Liver (tissue), 3 donors: ENCODE results near the gene SLC24A4.

Experiments used
- CTCF ChIP-seq: fragments of 150-350 bp; IDR thresholded peaks from 2 replicates; pipeline ENCODE4 v1.5.1; 2017; ENCODE audit warnings: improper control_type of control experiment, low read depth, low read length; ENCODE audit not compliant: missing input control
- GABPA ChIP-seq, 2 donors: IDR thresholded peaks in 1 of 2; conservative IDR thresholded peaks in 1 of 2; 2 replicates each; pipeline ENCODE4 v1.6.1; 2016; ENCODE audit warnings: antibody characterized with exemption in 2 of 2, mild to moderate bottlenecking in 1 of 2, moderate library complexity in 1 of 2
- HNF4A ChIP-seq, 2 donors: conservative IDR thresholded peaks; 2 replicates each; pipeline ENCODE4 v1.6.1; 2016; ENCODE audit warnings: antibody characterized with exemption in 2 of 2, mild to moderate bottlenecking in 2 of 2
- JUND ChIP-seq, 2 donors: IDR thresholded peaks; 2 replicates each; pipeline ENCODE4 v1.6.1; 2016; ENCODE audit warnings: antibody characterized with exemption in 2 of 2
- SP1 ChIP-seq: IDR thresholded peaks from 2 replicates; pipeline ENCODE4 v1.6.1; 2018; ENCODE audit warnings: antibody characterized with exemption, mild to moderate bottlenecking
- donor health status: healthy.
- donor health status: healthy.

- TF ChIP-seq CTCF (no peak), HNF4A (conservative IDR thresholded peaks at IDR 0.05) (no peak), GABPA (IDR thresholded peaks at IDR 0.05 in 1 of 2, conservative IDR thresholded peaks at IDR 0.05 in 1 of 2) (no peak), SP1 (no peak), JUND (IDR thresholded peaks at IDR 0.05) (no peak)
Measured at GRCh38 chr14:92507174-92507768, 184.3 kb downstream of the SLC24A4 start.
